Measurements from ENCODE around the gene SBK2. TPM values are rescaled to one million over a fixed set of nuclear protein-coding genes. Genes with fewer than 3 reads are reported as not detected.

Gene SBK2
- total and polyA plus RNA-seq, 2 donors (not counting 1 experiment from before 2014, with no cell fraction given) = not detected

GRCh38 chr19:55504252-55504603 lies 32.7 kb downstream of the SBK2 start:
- Histone ChIP-seq H2AFZ (ENCODE audit: low read length) (no peak overlapping the region), H3K4me1 (ENCODE audit: control insufficient read depth, extremely low read depth, insufficient read depth, low read length) (no peaks in the 10 kb centered on the region), H4K20me1 (ENCODE audit: control insufficient read depth, extremely low read depth, insufficient read depth, low read length) (no peaks in the 10 kb centered on the region), H3K9ac (ENCODE audit: insufficient read depth, low read length) (no peak overlapping the region), H3K4me2 (ENCODE audit: extremely low read depth, insufficient read depth, low read length) (peak overlapping the region; percentile 51), H3K9me3 (ENCODE audit: control insufficient read depth, insufficient read depth, low read depth, low read length) (no peaks in the 10 kb centered on the region), H3K79me2 (ENCODE audit: control insufficient read depth, insufficient read depth, low read length) (no peaks in the 10 kb centered on the region), H3K4me3 (replicated peaks in 1 of 4; ENCODE audit: control extremely low read depth in 1 of 4, insufficient read depth in 1 of 4, low read depth in 3 of 4, low read length in 4 of 4) (peak overlapping the region in 1 of 4 experiments; percentile 59), H3K27me3 (ENCODE audit: control insufficient read depth, insufficient read depth, low read length) (no peaks in the 10 kb centered on the region), H3K27ac (ENCODE audit: insufficient read depth, low read length) (no peak overlapping the region), H3K36me3 (ENCODE audit: control insufficient read depth, insufficient read depth, low read length) (peaks cover 9% of the 10 kb centered on the region)
- no peak for TF ChIP-seq EZH2 (IDR thresholded peaks at IDR 0.05; ENCODE audit: low read length, missing control alignments)
- no peak for TF ChIP-seq CTCF (conservative IDR thresholded peaks at IDR 0.05 in 1 of 2, IDR thresholded peaks at IDR 0.05 in 1 of 2; ENCODE audit: low read depth in 1 of 2, low read length in 2 of 2)
- DNase-seq (ENCODE audit: low read depth in 2 of 2) = no peak

- H3K9me3 ChIP-seq (ENCODE audit: control insufficient read depth, insufficient read depth, low read depth, low read length) = no peaks in the 10 kb centered on the region
- H3K9ac ChIP-seq (ENCODE audit: insufficient read depth, low read length) = peak overlapping the region; percentile 65
- no peaks in the 10 kb centered on the region for H3K79me2 ChIP-seq (ENCODE audit: control insufficient read depth, insufficient read depth, low read length)
- H3K4me2 ChIP-seq (ENCODE audit: extremely low read depth, insufficient read depth, low read length) = peak overlapping the region; percentile 72
- H3K27me3 ChIP-seq (ENCODE audit: control insufficient read depth, insufficient read depth, low read length) = no peaks in the 10 kb centered on the region
- H3K27ac ChIP-seq (ENCODE audit: insufficient read depth, low read length) = peak overlapping the region; percentile 67
- H3K36me3 ChIP-seq (ENCODE audit: control insufficient read depth, insufficient read depth, low read length) = peaks cover 9% of the 10 kb centered on the region
- H4K20me1 ChIP-seq (ENCODE audit: control insufficient read depth, extremely low read depth, insufficient read depth, low read length) = no peaks in the 10 kb centered on the region
- no peaks in the 10 kb centered on the region for H3K4me1 ChIP-seq (ENCODE audit: control insufficient read depth, extremely low read depth, insufficient read depth, low read length)
- DNase-seq (ENCODE audit: low read depth in 2 of 2) = peak; percentile 83 to 91
- H2AFZ ChIP-seq (ENCODE audit: low read length) = peak overlapping the region; percentile 48
- TF ChIP-seq EZH2 (IDR thresholded peaks at IDR 0.05; ENCODE audit: low read length, missing control alignments) (no peak), CTCF (conservative IDR thresholded peaks at IDR 0.05 in 1 of 2, IDR thresholded peaks at IDR 0.05 in 1 of 2; ENCODE audit: low read depth in 1 of 2, low read length in 2 of 2) (peak; percentile 92 to 95)
- peak overlapping the region; percentile 29 to 59 (median 44) for H3K4me3 ChIP-seq (replicated peaks in 1 of 4; ENCODE audit: control extremely low read depth in 1 of 4, insufficient read depth in 1 of 4, low read depth in 3 of 4, low read length in 4 of 4)
Measured at GRCh38 chr19:55503502-55504251, 33.3 kb downstream of the SBK2 start.

- H4K20me1 ChIP-seq (ENCODE audit: control insufficient read depth, extremely low read depth, insufficient read depth, low read length) = no peaks in the 10 kb centered on the region
- no peak for DNase-seq (ENCODE audit: low read depth in 2 of 2)
- H3K4me3 ChIP-seq (replicated peaks in 1 of 4; ENCODE audit: control extremely low read depth in 1 of 4, insufficient read depth in 1 of 4, low read depth in 3 of 4, low read length in 4 of 4) = no peak overlapping the region
- H3K9ac ChIP-seq (ENCODE audit: insufficient read depth, low read length) = no peak overlapping the region
- H3K36me3 ChIP-seq (ENCODE audit: control insufficient read depth, insufficient read depth, low read length) = peaks cover 9% of the 10 kb centered on the region
- H3K79me2 ChIP-seq (ENCODE audit: control insufficient read depth, insufficient read depth, low read length) = no peaks in the 10 kb centered on the region
- no peaks in the 10 kb centered on the region for H3K27me3 ChIP-seq (ENCODE audit: control insufficient read depth, insufficient read depth, low read length)
- no peak overlapping the region for H3K4me2 ChIP-seq (ENCODE audit: extremely low read depth, insufficient read depth, low read length)
- no peak overlapping the region for H2AFZ ChIP-seq (ENCODE audit: low read length)
- no peaks in the 10 kb centered on the region for H3K4me1 ChIP-seq (ENCODE audit: control insufficient read depth, extremely low read depth, insufficient read depth, low read length)
- no peak for TF ChIP-seq EZH2 (IDR thresholded peaks at IDR 0.05; ENCODE audit: low read length, missing control alignments)
- no peak for TF ChIP-seq CTCF (conservative IDR thresholded peaks at IDR 0.05 in 1 of 2, IDR thresholded peaks at IDR 0.05 in 1 of 2; ENCODE audit: low read depth in 1 of 2, low read length in 2 of 2)
- H3K9me3 ChIP-seq (ENCODE audit: control insufficient read depth, insufficient read depth, low read depth, low read length) = no peaks in the 10 kb centered on the region
- no peak overlapping the region for H3K27ac ChIP-seq (ENCODE audit: insufficient read depth, low read length)
Measured at GRCh38 chr19:55503157-55503501, 33.8 kb downstream of the SBK2 start.
